ENCODE results near the gene IPO13. TPM values are rescaled to one million over a fixed set of nuclear protein-coding genes. Genes with fewer than 3 reads are reported as not detected.
A peak's percentile ranks its signal among the peaks of the same experiment; 100 is the strongest.

The IPO13 gene
- total RNA-seq, 6 donors from 2014 or later, result 16.9 to 46.1 (median 24.1) TPM

GRCh38 chr1:43969746-43970466 is 23.2 kb downstream of the IPO13 start, which contains the start of gene DPH2:
TSS of gene DPH2 (plus strand) at chr1:43970010. CDS start at chr1:43970176, 166 bp downstream.
- TF ChIP-seq POLR2A (IDR thresholded peaks at IDR 0.05) (peak in 1 of 4 donors; percentile 45), EP300 (IDR thresholded peaks at IDR 0.05) (no peak), POLR2AphosphoS5 (IDR thresholded peaks at IDR 0.05) (peak in 1 of 2 donors; percentile 35), CTCF (IDR thresholded peaks at IDR 0.05) (peak in 5 of 6 experiments; percentile 22 to 36 (median 33))
- peak within 1 kb of the TSS; percentile 71 to 93 (median 90) for H3K4me3 ChIP-seq
- H3K27me3 ChIP-seq, result no peaks in the 10 kb centered on the region
- H3K9me3 ChIP-seq, result no peaks in the 10 kb centered on the region
- DNase-seq (peak; percentile 93 to 98), ATAC-seq (ENCODE audit: low FRiP score in 2 of 2) (peak; percentile 95)
- peak within 1 kb of the TSS; percentile 16 to 27 (median 22) for H3K27ac ChIP-seq
- WGBS, 2 donors, result 1% methylated on average over 31 to 43 of the region's 47 CpGs
- peaks cover 14 to 30% (median 16%) of the 10 kb centered on the region in 4 donors for H3K4me1 ChIP-seq
- peaks cover 0 to 29% (median 15%) of the 10 kb centered on the region in 4 donors for H3K36me3 ChIP-seq

- ATAC-seq (ENCODE audit: low FRiP score in 2 of 2) (no peak), DNase-seq (no peak)
- no peaks in the 10 kb centered on the region for H3K27me3 ChIP-seq
- H3K4me1 ChIP-seq, result peaks cover 16 to 33% (median 18%) of the 10 kb centered on the region in 4 donors
- no peaks in the 10 kb centered on the region for H3K9me3 ChIP-seq
- 48 to 58% methylated on average over 4 to 5 of the region's 5 CpGs for WGBS, 2 donors
- peak overlapping the region; percentile 71 to 93 (median 90) for H3K4me3 ChIP-seq
- H3K27ac ChIP-seq, result peak overlapping the region in 2 of 4 donors; percentile 24 to 27
- TF ChIP-seq CTCF (IDR thresholded peaks at IDR 0.05) (no peak), POLR2AphosphoS5 (IDR thresholded peaks at IDR 0.05) (no peak), EP300 (IDR thresholded peaks at IDR 0.05) (no peak), POLR2A (IDR thresholded peaks at IDR 0.05) (no peak)
- peaks cover 0 to 29% (median 15%) of the 10 kb centered on the region in 4 donors for H3K36me3 ChIP-seq
Observed at GRCh38 chr1:43970502-43970901, 23.8 kb downstream of the IPO13 start.

DNA sequence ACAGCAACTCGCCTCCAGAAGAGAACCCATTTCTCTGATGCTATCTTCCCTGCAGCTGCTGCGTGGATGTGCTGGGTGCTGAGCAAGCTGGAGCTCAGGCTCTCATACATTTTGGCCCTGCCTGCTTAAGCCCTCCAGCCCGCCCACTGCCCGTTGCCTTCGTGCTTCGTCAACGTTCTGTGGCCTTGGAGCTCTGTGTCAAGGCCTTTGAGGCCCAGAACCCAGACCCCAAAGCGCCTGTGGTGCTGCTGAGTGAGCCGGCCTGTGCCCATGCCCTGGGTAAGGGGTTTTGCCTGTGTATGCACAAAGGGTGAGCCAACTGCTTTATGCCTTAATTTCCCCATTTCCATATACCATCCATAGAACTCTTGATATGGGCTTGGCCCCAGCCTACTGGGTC is 24.2 kb downstream of the IPO13 start:
- DNase-seq, result no peak
- 92 to 94% methylated on average over 7 to 9 of the region's 9 CpGs for WGBS, 2 donors
- ATAC-seq (ENCODE audit: low FRiP score in 2 of 2), result no peak
- H3K27ac ChIP-seq, result no peak overlapping the region
- H3K4me3 ChIP-seq, result peak overlapping the region in 2 of 4 donors; percentile 71 to 93
- TF ChIP-seq POLR2AphosphoS5 (IDR thresholded peaks at IDR 0.05), result no peak
- TF ChIP-seq POLR2A (IDR thresholded peaks at IDR 0.05), result no peak
- no peak for TF ChIP-seq CTCF (IDR thresholded peaks at IDR 0.05)
- TF ChIP-seq EP300 (IDR thresholded peaks at IDR 0.05), result no peak
- H3K36me3 ChIP-seq, result peaks cover 0 to 25% (median 13%) of the 10 kb centered on the region in 4 donors
- H3K4me1 ChIP-seq, result peaks cover 20 to 37% (median 22%) of the 10 kb centered on the region in 4 donors
- no peaks in the 10 kb centered on the region for H3K9me3 ChIP-seq
- no peaks in the 10 kb centered on the region for H3K27me3 ChIP-seq

- Histone ChIP-seq H3K27ac (no peak overlapping the region), H3K4me3 (no peak overlapping the region), H3K27me3 (no peaks in the 10 kb centered on the region), H3K36me3 (peaks cover under 1 to 26% (median 15%) of the 10 kb centered on the region in 4 donors), H3K4me1 (peaks cover 26 to 43% (median 28%) of the 10 kb centered on the region in 4 donors), H3K9me3 (no peaks in the 10 kb centered on the region)
- TF ChIP-seq POLR2AphosphoS5 (IDR thresholded peaks at IDR 0.05), result no peak
- no peak for TF ChIP-seq CTCF (IDR thresholded peaks at IDR 0.05)
- TF ChIP-seq EP300 (IDR thresholded peaks at IDR 0.05), result no peak
- TF ChIP-seq POLR2A (IDR thresholded peaks at IDR 0.05), result no peak
- DNase-seq (no peak), ATAC-seq (ENCODE audit: low FRiP score in 2 of 2) (no peak)
- WGBS, 2 donors, result 98% methylated on average over 14 to 17 of the region's 17 CpGs
Observed at GRCh38 chr1:43971336-43971980, 24.7 kb downstream of the IPO13 start.

Measured in upper lobe of left lung (tissue), 6 donors.